AG04450 (cell line): ENCODE measurements around the gene TUT1. TPM values are rescaled to one million over a fixed set of nuclear protein-coding genes. Genes with fewer than 3 reads are reported as not detected.
A peak's percentile ranks its signal among the peaks of the same experiment; 100 is the strongest.
"Not testable (repeated sequence)": the region's sequence is repeated elsewhere in the genome, so short reads cannot be mapped to it uniquely, and the experiment has no call there.

ENCODE experiments used
- CTCF ChIA-PET: fragments of 300-600, 350-600 bp; formaldehyde crosslinking; extraction: SDS; loops from one replicate; lab custom pipeline; 2022; ENCODE audit warnings: antibody characterized with exemption, inconsistent platforms; lab: Charles Lee
- POLR2A ChIA-PET: fragments of 350-600 bp; formaldehyde crosslinking; extraction: SDS; loops from one replicate; lab custom pipeline; 2021; ENCODE audit warnings: antibody characterized with exemption, inconsistent platforms; lab: Yijun Ruan, JAX
- DNase-seq: peaks from one replicate; pipeline ENCODE4 v3.0.0-alpha.2; 2011; ENCODE audit warnings: low read depth, low spot score
- H3K27ac ChIP-seq: one replicate; pipeline ENCODE4 v1.5.1; 2012; ENCODE audit warnings: low read depth, low read length, control low read depth
- H3K27me3 ChIP-seq: one replicate; pipeline ENCODE4 v1.6.0; 2012; ENCODE audit warnings: low read length; ENCODE audit not compliant: control insufficient read depth, insufficient read depth
- H3K4me3 ChIP-seq: 2 replicates; pipeline ENCODE4 v1.5.1; 2011; ENCODE audit warnings: mild to moderate bottlenecking, low read depth, low read length, control low read depth
- H3K9me3 ChIP-seq: 2 replicates; pipeline ENCODE4 v1.5.1; 2012; ENCODE audit warnings: low read length; ENCODE audit not compliant: control insufficient read depth, insufficient read depth
- CTCF ChIP-seq: IDR thresholded peaks from 2 replicates; pipeline ENCODE4 v1.5.1; 2011; ENCODE audit warnings: low read depth, low read length, control low read depth, inconsistent platforms
- polyA plus RNA-seq: library from polyadenylated mRNA; depleted of rRNA; stranded (reverse); fragments of >200 nt; gene quantifications from 2 replicates; pipeline ENCODE4 v1.2.3, GENCODE V29; 2011

Gene TUT1
- polyA plus RNA-seq, 1 experiment, result 7.8 TPM

- TF ChIP-seq CTCF, result peak; percentile 95
- DNase-seq, result peak; percentile 97
- ChIA-PET POLR2A (interaction anchor here (0.5 to 2.0 kb wide), 15 partner anchors 11 to 269 kb away, joined by 3 to 29 read pairs (median 6); partner anchors contain the start of genes AHNAK, C11orf98, CSKMT and EEF1G), CTCF (interaction anchor here (0.5 to 7.9 kb wide), 32 partner anchors 9 to 181 kb away, joined by 3 to 120 read pairs (median 5); partner anchors contain the start of genes AHNAK, EEF1G, SCGB1A1 and TUT1)
- H3K27me3 ChIP-seq, result no peaks in the 10 kb centered on the region
- no peaks in the 10 kb centered on the region for H3K9me3 ChIP-seq
- H3K4me3 ChIP-seq, result no peak overlapping the region
- peak overlapping the region; percentile 65 for H3K27ac ChIP-seq
Observed at GRCh38 chr11:62560566-62561103, 30.7 kb downstream of the TUT1 start.

GRCh38 chr11:62559626-62560025, 31.7 kb downstream of the TUT1 start:
- not testable (repeated sequence) for H3K4me3 ChIP-seq, DNase-seq, H3K9me3 ChIP-seq, H3K27me3 ChIP-seq
- CTCF ChIA-PET, result interaction anchor here (0.7 to 7.9 kb wide), 11 partner anchors 8 to 166 kb away, joined by 3 to 120 read pairs (median 12); partner anchors contain the start of genes AHNAK and SCGB1A1
- peak overlapping the region; percentile 61 for H3K27ac ChIP-seq
- POLR2A ChIA-PET, result interaction anchor here (0.9 to 2.0 kb wide), 3 partner anchors 13 to 165 kb away, joined by 5 to 29 read pairs (median 9); partner anchors contain the start of genes AHNAK and EEF1G

- Histone ChIP-seq H3K27ac (no peak overlapping the region), H3K27me3 (no peaks in the 10 kb centered on the region), H3K9me3 (no peaks in the 10 kb centered on the region), H3K4me3 (no peak overlapping the region)
- CTCF ChIA-PET, result interaction anchor here (0.6 to 7.9 kb wide), 6 partner anchors 13 to 169 kb away, joined by 3 to 120 read pairs (median 34); partner anchors contain the start of gene AHNAK
- no peak for TF ChIP-seq CTCF
- DNase-seq, result no peak
- POLR2A ChIA-PET, result interaction anchor here (0.7 to 1.9 kb wide), 4 partner anchors 12 to 746 kb away, joined by 4 to 9 read pairs (median 5); partner anchors contain the start of gene AHNAK
Observed at GRCh38 chr11:62559204-62559603, 32.1 kb downstream of the TUT1 start.

GRCh38 chr11:62558669-62559068, 32.7 kb downstream of the TUT1 start:
- POLR2A ChIA-PET, result interaction anchor here (0.6 to 2.1 kb wide), 5 partner anchors 12 to 746 kb away, joined by 3 to 12 read pairs (median 5); partner anchors contain the start of genes AHNAK and EEF1G
- no peak overlapping the region for H3K4me3 ChIP-seq
- no peaks in the 10 kb centered on the region for H3K9me3 ChIP-seq
- CTCF ChIA-PET, result interaction anchor here (0.6 to 7.9 kb wide), 7 partner anchors 14 to 168 kb away, joined by 3 to 120 read pairs (median 15); partner anchors contain the start of gene AHNAK
- TF ChIP-seq CTCF, result no peak
- DNase-seq, result no peak
- H3K27ac ChIP-seq, result no peak overlapping the region
- no peaks in the 10 kb centered on the region for H3K27me3 ChIP-seq

- ChIA-PET POLR2A (interaction anchor here (0.6 to 2.2 kb wide), 9 partner anchors 10 to 138 kb away, joined by 3 to 12 read pairs (median 3); partner anchors contain the start of genes AHNAK, EEF1G, SCGB1A1 and TUT1), CTCF (interaction anchor here (0.6 to 7.9 kb wide), 7 partner anchors 13 to 824 kb away, joined by 3 to 120 read pairs (median 3); partner anchors contain the start of gene AHNAK)
- no peak for DNase-seq
- no peak for TF ChIP-seq CTCF
- H3K9me3 ChIP-seq, result no peaks in the 10 kb centered on the region; the same call in 1 of the 2 replicates
- peak overlapping the region; percentile 87 for H3K27ac ChIP-seq
- no peaks in the 10 kb centered on the region for H3K27me3 ChIP-seq
- no peak overlapping the region for H3K4me3 ChIP-seq
Observed at GRCh38 chr11:62556875-62557631, 34.3 kb downstream of the TUT1 start.
